GM12865 (cell line): ENCODE results near the gene COMT.
A peak's percentile ranks its signal among the peaks of the same experiment; 100 is the strongest.

ENCODE experiments used
- DNase-seq: peaks from one replicate; pipeline ENCODE4 v3.0.0; 2010; ENCODE audit warnings: low read depth
- H3K4me3 ChIP-seq: 2 replicates; pipeline ENCODE4 v1.5.1; 2011; ENCODE audit warnings: mild to moderate bottlenecking, low read depth, low read length, control low read depth
- TF ChIP-seq, protein P1 (sequence below): IDR thresholded peaks from 2 replicates; pipeline ENCODE4 v1.5.1; 2011; ENCODE audit warnings: low read length, control low read depth, low read depth, inconsistent platforms; ENCODE audit not compliant: insufficient read depth; ENCODE audit errors: missing control alignments

COMT gene

DNA sequence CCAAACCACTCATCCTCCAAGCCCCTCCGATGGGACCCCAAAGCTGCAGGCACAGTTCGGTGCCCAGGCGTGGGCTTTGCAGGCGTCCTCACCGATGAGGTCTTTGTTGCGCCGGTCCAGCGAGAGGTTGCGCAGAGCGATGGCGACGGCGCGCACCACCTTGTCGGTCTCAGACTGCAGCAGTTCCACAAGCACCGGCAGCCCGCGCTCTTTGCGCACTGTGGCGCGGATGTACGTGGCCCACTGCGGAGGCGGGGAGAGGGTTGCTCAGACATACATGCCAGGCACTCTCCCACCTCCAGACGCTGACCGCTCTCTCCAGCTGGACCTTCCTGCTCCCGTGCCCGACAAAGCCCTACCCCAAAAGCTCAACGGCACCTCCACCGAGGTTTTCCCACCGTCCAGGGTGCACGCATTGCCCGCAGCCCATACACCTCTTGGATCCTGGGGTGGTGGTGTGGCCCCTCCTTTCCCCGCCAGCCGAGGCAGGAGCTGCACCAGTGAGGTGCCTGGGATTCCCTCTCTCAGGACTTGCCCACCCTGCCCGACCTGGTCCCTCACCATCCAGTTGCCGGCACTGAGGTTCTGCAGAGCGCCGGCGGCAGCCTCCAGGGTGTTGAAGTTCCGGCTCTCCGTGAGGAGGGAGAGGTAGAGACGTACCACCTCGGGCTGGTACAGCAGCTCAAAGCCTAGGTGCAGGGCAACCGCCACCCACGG lies 32.1 kb downstream of the COMT start:
- TF ChIP-seq, protein P1, sequence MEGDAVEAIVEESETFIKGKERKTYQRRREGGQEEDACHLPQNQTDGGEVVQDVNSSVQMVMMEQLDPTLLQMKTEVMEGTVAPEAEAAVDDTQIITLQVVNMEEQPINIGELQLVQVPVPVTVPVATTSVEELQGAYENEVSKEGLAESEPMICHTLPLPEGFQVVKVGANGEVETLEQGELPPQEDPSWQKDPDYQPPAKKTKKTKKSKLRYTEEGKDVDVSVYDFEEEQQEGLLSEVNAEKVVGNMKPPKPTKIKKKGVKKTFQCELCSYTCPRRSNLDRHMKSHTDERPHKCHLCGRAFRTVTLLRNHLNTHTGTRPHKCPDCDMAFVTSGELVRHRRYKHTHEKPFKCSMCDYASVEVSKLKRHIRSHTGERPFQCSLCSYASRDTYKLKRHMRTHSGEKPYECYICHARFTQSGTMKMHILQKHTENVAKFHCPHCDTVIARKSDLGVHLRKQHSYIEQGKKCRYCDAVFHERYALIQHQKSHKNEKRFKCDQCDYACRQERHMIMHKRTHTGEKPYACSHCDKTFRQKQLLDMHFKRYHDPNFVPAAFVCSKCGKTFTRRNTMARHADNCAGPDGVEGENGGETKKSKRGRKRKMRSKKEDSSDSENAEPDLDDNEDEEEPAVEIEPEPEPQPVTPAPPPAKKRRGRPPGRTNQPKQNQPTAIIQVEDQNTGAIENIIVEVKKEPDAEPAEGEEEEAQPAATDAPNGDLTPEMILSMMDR = no peak
- H3K4me3 ChIP-seq = no peak overlapping the region
- no peak for DNase-seq

DNA sequence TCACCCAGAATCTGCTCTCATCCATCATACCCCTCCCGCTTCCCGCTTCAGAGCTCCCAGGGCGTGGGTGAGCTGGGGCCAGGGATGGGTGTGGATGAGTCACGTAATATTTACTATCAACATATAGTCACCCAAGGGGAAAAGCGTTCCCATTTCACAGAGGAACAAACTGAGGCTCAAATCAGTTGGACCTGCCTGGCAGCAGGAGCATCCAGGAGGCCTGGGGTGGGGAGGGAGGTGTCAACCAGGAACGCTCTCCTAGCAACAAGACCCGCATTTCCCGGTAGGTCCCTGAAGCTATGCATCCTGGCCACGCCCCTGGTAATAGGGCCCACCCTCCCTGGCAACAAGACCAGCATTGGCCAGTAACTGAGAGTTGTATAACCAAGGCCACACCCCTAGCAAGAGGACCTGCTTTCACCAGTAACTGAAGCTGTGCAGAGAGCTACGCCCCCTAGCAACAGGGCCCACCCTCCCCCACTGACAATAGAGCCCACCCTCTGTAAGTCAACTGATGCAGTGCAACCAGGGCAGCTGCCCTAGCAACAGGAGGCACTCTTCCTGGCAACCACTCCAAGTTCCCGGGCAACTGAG lies 32.8 kb downstream of the COMT start:
- DNase-seq = peak; percentile 72
- TF ChIP-seq, protein P1 = no peak
- no peak overlapping the region for H3K4me3 ChIP-seq

DNA sequence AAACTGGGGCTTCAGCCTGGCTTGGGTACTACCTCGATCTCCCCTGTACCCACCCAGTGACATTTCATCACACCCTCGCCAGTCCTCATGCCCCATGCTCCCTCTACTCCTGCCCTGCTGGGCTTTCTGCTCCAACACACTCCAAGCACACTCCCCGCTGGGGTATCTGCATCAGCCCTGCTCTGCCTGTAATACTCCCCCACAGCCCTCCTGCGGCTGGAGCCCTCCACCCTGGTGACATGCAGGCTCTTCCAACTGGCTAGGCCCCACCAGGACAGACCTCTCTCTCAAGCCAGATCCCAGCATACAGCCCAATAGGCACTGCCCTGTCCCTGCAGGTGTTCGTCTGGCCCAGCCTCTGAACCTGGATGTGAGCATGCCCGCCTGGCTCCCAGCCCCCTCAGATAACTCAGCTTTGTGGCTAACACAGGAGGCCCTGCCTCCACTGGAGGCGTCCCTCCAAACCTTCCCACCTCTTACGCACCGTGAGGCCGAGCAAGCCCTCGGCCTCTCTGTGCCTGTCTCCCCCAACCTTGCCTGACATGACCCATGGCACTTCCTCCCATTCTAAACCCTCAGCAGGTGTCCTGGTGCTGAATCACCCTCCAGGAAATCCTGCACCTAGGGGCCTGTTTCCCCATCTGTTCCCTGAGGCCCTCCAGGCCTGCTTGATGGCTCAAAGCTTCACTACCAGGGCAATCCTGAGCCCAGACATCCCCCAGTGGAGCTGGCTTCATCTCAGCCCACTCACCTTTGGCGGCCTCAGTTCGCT lies 33.5 kb downstream of the COMT start:
- DNase-seq = no peak
- TF ChIP-seq, protein P1 = no peak
- no peak overlapping the region for H3K4me3 ChIP-seq

DNA sequence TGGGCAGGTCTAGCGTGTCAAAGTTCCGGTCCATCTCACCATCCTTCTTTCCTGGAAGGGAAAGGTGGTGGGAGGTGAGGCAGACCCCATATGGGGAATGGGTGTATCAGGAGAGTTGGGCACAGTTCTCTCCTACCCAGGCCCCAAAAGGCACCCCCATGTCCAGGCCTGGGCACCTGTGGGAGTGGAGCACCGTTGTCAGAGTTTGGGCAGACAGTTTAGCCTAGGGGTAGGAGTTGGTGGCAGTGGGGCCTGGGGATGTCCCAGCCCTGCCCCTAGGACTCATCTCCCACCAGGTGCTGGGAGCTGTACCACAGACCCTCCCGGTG lies 34.1 kb downstream of the COMT start:
- no peak overlapping the region for H3K4me3 ChIP-seq
- no peak for DNase-seq
- TF ChIP-seq, protein P1 = no peak

DNA sequence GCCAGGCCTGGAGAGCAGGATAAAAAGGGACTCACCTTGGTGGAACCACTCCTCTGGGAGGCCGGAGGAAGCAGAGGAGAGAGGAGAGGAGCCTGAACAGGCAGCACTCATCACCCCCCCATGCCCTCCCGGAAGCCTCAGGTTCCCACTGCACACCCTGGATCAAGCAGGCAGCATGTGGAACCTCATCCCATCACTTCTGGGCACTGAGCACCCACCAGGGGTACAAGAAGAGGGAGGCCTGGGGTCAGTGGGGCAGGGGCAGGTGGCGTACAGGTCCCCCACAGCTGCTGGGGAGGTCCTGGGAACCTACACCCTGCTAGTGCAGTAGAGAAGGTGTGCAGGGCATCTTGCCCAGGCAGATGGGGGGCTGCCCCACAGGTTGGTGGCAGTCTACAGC lies 35.1 kb downstream of the COMT start:
- TF ChIP-seq, protein P1 = no peak
- no peak overlapping the region for H3K4me3 ChIP-seq
- no peak for DNase-seq

DNA sequence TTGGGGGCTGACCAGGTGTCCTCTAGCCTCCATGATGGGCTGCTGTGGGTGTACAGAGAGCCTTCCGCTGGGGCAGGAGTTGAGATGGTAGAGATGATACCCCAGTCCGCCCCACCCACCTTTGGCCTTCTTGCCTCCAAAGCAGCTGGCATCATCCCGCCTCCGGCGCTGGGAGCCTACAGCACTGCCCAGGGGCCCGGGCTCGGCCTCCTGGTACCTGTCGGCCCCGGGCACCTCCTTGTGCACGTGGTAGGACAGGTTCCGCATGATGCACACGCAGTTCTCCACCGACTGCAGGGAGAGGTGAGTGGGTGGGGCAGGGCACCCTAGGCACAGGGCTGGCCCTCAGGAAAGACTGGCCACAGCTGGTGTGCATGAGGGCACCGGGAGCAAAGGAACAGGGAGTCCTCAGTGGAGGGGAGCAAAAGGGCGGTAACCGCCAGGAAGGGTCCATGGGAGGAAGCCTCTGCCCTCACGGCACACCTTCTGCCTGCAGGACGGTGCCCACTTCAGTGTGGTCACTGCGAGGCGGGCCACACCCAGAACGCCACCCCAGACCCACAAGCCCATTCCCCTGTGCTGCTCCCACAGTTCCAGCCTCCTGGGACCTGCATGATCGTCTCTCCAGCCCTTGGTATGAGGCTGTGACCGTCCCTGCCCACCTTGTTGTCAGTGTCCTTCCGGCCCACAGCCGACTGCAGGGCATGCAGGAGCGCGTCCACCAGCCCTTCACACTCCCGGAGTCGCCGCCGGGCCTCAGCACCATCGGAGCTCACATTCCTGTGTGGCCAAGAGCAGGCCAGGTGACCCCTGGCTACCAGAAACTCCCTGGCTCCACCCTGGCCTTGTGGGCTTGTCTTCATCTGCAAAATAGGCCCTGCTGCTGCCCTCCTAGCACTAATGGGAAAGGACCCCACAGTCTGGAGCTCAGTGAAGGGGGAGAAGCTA lies 36.0 kb downstream of the COMT start:
- no peak overlapping the region for H3K4me3 ChIP-seq
- TF ChIP-seq, protein P1 = no peak
- no peak for DNase-seq
